Neural progenitor cell (in vitro differentiated cells): ENCODE measurements around the gene MEGF10. TPM values are rescaled to one million over a fixed set of nuclear protein-coding genes. Genes with fewer than 3 reads are reported as not detected.

Experiments
- DNase-seq: peaks from one replicate; pipeline ENCODE4 v3.0.0-alpha.2; 2016; ENCODE audit warnings: low spot score
- H2AFZ ChIP-seq: fragments of 200-600 bp; sonication (generic); replicated peaks from 2 replicates; pipeline ENCODE4 v1.6.1; 2016; ENCODE audit warnings: antibody characterized with exemption
- H3F3A ChIP-seq: fragments of 200-600 bp; sonication (generic); 2 replicates; pipeline ENCODE4 v1.6.1; 2016; ENCODE audit warnings: antibody characterized with exemption, low read depth
- H3K27ac ChIP-seq: fragments of 200-600 bp; sonication (generic); 2 replicates; pipeline ENCODE4 v1.5.1; 2016; ENCODE audit warnings: mild to moderate bottlenecking
- H3K27me3 ChIP-seq: fragments of 200-600 bp; sonication (generic); 2 replicates; pipeline ENCODE4 v1.6.1; 2016; ENCODE audit warnings: mild to moderate bottlenecking, moderate library complexity
- H3K36me3 ChIP-seq: fragments of 200-600 bp; sonication (generic); 2 replicates; pipeline ENCODE4 v1.5.1; 2016
- H3K4me1 ChIP-seq: fragments of 200-600 bp; sonication (generic); 2 replicates; pipeline ENCODE4 v1.6.1; 2016; ENCODE audit warnings: mixed run types
- H3K4me2 ChIP-seq: fragments of 200-600 bp; sonication (generic); 2 replicates; pipeline ENCODE4 v1.6.1; 2016
- H3K4me3 ChIP-seq: fragments of 200-600 bp; sonication (generic); 2 replicates; pipeline ENCODE4 v1.5.1; 2016
- H3K79me2 ChIP-seq: fragments of 200-600 bp; sonication (generic); 2 replicates; pipeline ENCODE4 v1.6.1; 2016; ENCODE audit warnings: low read depth
- H3K9ac ChIP-seq: fragments of 200-600 bp; sonication (generic); 2 replicates; pipeline ENCODE4 v1.6.1; 2016
- H3K9me3 ChIP-seq: fragments of 200-600 bp; sonication (generic); 2 replicates; pipeline ENCODE4 v1.5.1; 2016; ENCODE audit warnings: low read depth
- H4K20me1 ChIP-seq: fragments of 200-600 bp; sonication (generic); 2 replicates; pipeline ENCODE4 v1.6.1; 2016; ENCODE audit warnings: low read depth
- H3K27ac Mint-ChIP-seq: 3 replicates; pipeline ENCODE4 v1.8.0; 2021; ENCODE audit warnings: mixed read lengths
- H3K27me3 Mint-ChIP-seq: 2 replicates; pipeline ENCODE4 v1.8.0; 2022; ENCODE audit warnings: low read depth, mild to moderate bottlenecking, inconsistent platforms, moderate library complexity, mixed read lengths; ENCODE audit not compliant: insufficient read depth
- H3K36me3 Mint-ChIP-seq: 3 replicates; pipeline ENCODE4 v1.8.0; 2021; ENCODE audit warnings: mixed read lengths
- H3K4me1 Mint-ChIP-seq: 3 replicates; pipeline ENCODE4 v1.8.0; 2021; ENCODE audit warnings: mixed read lengths
- H3K4me3 Mint-ChIP-seq: 3 replicates; pipeline ENCODE4 v1.8.0; 2021; ENCODE audit warnings: mild to moderate bottlenecking, moderate library complexity, mixed read lengths
- H3K9me3 Mint-ChIP-seq: 3 replicates; pipeline ENCODE4 v1.8.0; 2020; ENCODE audit warnings: mixed read lengths
- CTCF ChIP-seq: fragments of 200-600 bp; sonication (generic); IDR thresholded peaks from 2 replicates; pipeline ENCODE4 v1.5.1; 2017; ENCODE audit warnings: antibody characterized with exemption, mild to moderate bottlenecking
- EZH2 ChIP-seq: fragments of 200-600 bp; sonication (generic); IDR thresholded peaks from 2 replicates; pipeline ENCODE4 v1.6.1; 2017; ENCODE audit warnings: antibody characterized with exemption, mild to moderate bottlenecking, moderate library complexity
- EZH2phosphoT487 ChIP-seq: fragments of 200-600 bp; sonication (generic); IDR thresholded peaks from 2 replicates; pipeline ENCODE4 v1.6.1; 2017; ENCODE audit warnings: antibody characterized with exemption
- total RNA-seq: library from RNA; depleted of rRNA; stranded (reverse); fragments of >200 nt; gene quantifications from 2 replicates; pipeline ENCODE4 v1.2.3, GENCODE V29; 2015; ENCODE audit warnings: low replicate concordance

Gene MEGF10
- total RNA-seq, 1 donor from 2014 or later, result 1.3 TPM

- Mint-ChIP-seq H3K27me3 (peaks cover 2% of the 10 kb centered on the region), H3K4me1 (peaks cover 18% of the 10 kb centered on the region), H3K27ac (no peak overlapping the region), H3K36me3 (peaks cover 6% of the 10 kb centered on the region), H3K4me3 (no peak overlapping the region), H3K9me3 (no peaks in the 10 kb centered on the region)
- no peak for TF ChIP-seq CTCF
- no peak for TF ChIP-seq EZH2
- no peak for TF ChIP-seq EZH2phosphoT487
- no peak for DNase-seq
- H4K20me1 ChIP-seq, result no peaks in the 10 kb centered on the region
- no peaks in the 10 kb centered on the region for H3K9me3 ChIP-seq
- H3K4me2 ChIP-seq, result no peak overlapping the region
- no peaks in the 10 kb centered on the region for H3K27me3 ChIP-seq
- no peak overlapping the region for H2AFZ ChIP-seq
- H3K4me1 ChIP-seq, result peaks cover 22% of the 10 kb centered on the region
- no peaks in the 10 kb centered on the region for H3K79me2 ChIP-seq
- no peak overlapping the region for H3K9ac ChIP-seq
- H3F3A ChIP-seq, result no peaks in the 10 kb centered on the region
- H3K36me3 ChIP-seq, result no peaks in the 10 kb centered on the region
- H3K27ac ChIP-seq, result no peak overlapping the region
- H3K4me3 ChIP-seq, result no peak overlapping the region
Observed at GRCh38 chr5:127433526-127433925, 142.9 kb downstream of the MEGF10 start.

GRCh38 chr5:127434588-127434987, 144.0 kb downstream of the MEGF10 start:
- no peak overlapping the region for H3K9ac ChIP-seq
- peaks cover 15% of the 10 kb centered on the region for H3K4me1 ChIP-seq
- no peaks in the 10 kb centered on the region for H3K79me2 ChIP-seq
- H3K4me1 Mint-ChIP-seq, result peaks cover 11% of the 10 kb centered on the region
- H3K36me3 ChIP-seq, result no peaks in the 10 kb centered on the region
- H3F3A ChIP-seq, result no peaks in the 10 kb centered on the region
- no peak overlapping the region for H3K4me2 ChIP-seq
- H3K36me3 Mint-ChIP-seq, result peaks cover 6% of the 10 kb centered on the region
- no peaks in the 10 kb centered on the region for H3K9me3 ChIP-seq
- H4K20me1 ChIP-seq, result no peaks in the 10 kb centered on the region
- H3K4me3 ChIP-seq, result no peak overlapping the region
- H2AFZ ChIP-seq, result peak overlapping the region; percentile 73
- H3K27me3 Mint-ChIP-seq, result peaks cover 2% of the 10 kb centered on the region
- H3K9me3 Mint-ChIP-seq, result no peaks in the 10 kb centered on the region
- DNase-seq, result no peak
- H3K27ac Mint-ChIP-seq, result no peak overlapping the region
- TF ChIP-seq CTCF (no peak), EZH2 (no peak), EZH2phosphoT487 (no peak)
- H3K27me3 ChIP-seq, result no peaks in the 10 kb centered on the region
- H3K4me3 Mint-ChIP-seq, result no peak overlapping the region
- no peak overlapping the region for H3K27ac ChIP-seq

GRCh38 chr5:127435821-127436220, 145.2 kb downstream of the MEGF10 start:
- no peak overlapping the region for H3K4me2 ChIP-seq
- H3K27ac ChIP-seq, result no peak overlapping the region
- Mint-ChIP-seq H3K4me1 (peaks cover 12% of the 10 kb centered on the region), H3K4me3 (no peak overlapping the region), H3K27me3 (peaks cover 2% of the 10 kb centered on the region), H3K9me3 (no peaks in the 10 kb centered on the region), H3K36me3 (peaks cover 4% of the 10 kb centered on the region), H3K27ac (no peak overlapping the region)
- no peaks in the 10 kb centered on the region for H3K27me3 ChIP-seq
- H3K4me3 ChIP-seq, result no peak overlapping the region
- DNase-seq, result no peak
- no peaks in the 10 kb centered on the region for H4K20me1 ChIP-seq
- no peaks in the 10 kb centered on the region for H3K36me3 ChIP-seq
- no peaks in the 10 kb centered on the region for H3K79me2 ChIP-seq
- no peak overlapping the region for H2AFZ ChIP-seq
- no peaks in the 10 kb centered on the region for H3F3A ChIP-seq
- TF ChIP-seq CTCF (no peak), EZH2phosphoT487 (no peak), EZH2 (no peak)
- H3K9me3 ChIP-seq, result no peaks in the 10 kb centered on the region
- no peak overlapping the region for H3K9ac ChIP-seq
- peaks cover 15% of the 10 kb centered on the region for H3K4me1 ChIP-seq
